ENCODE measurements around the gene PRAMEF5.
A peak's percentile ranks its signal among the peaks of the same experiment; 100 is the strongest.
"Not testable (repeated sequence)": the region's sequence is repeated elsewhere in the genome, so short reads cannot be mapped to it uniquely, and the experiment has no call there.

The PRAMEF5 gene

GRCh38 chr1:13253898-13254297, at the start of gene PRAMEF5:
TSS of gene PRAMEF5 (plus strand) at chr1:13254198. CDS start at chr1:13259269, 5,071 bp downstream.
- H3K4me3 ChIP-seq (ENCODE audit: low read depth, low read length); DNase-seq; in situ Hi-C loops (cut with HindIII; ENCODE audit: low pct_ligation_motif_present, low sequenced_read_pairs); H3K27me3 ChIP-seq (replicated peaks); H3K27ac ChIP-seq; H3K36me3 ChIP-seq (replicated peaks): not testable (repeated sequence)

GRCh38 chr1:13208712-13209111, 45.3 kb upstream of the PRAMEF5 start:
- H3K27ac ChIP-seq; H3K27me3 ChIP-seq (replicated peaks); H3K4me3 ChIP-seq (ENCODE audit: low read depth, low read length); H3K36me3 ChIP-seq (replicated peaks); in situ Hi-C loops (cut with HindIII; ENCODE audit: low pct_ligation_motif_present, low sequenced_read_pairs); DNase-seq: not testable (repeated sequence)

DNA sequence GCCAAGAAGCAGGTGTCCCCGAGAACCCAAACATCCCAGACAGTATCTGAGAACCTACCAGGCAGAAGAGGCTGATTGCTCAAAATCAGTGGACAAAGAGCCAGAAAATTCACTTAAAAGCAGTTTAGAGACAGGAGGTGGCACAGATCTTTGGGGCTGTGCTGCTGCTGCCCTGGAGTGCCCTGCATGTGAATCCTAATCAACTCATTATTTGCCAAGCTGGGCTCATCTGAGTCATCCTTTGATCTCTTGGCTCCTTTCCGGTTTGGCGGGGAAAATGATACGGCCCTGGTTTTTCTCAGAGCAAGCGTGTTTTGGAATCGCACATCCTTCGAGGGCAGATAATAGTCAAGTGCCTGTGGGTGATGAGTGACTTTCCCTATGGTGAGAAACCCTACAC, 37.4 kb upstream of the PRAMEF5 start:
- DNase-seq; H3K27ac ChIP-seq; H3K27me3 ChIP-seq (replicated peaks); H3K36me3 ChIP-seq (replicated peaks); H3K4me3 ChIP-seq (ENCODE audit: low read depth, low read length); in situ Hi-C loops (cut with HindIII; ENCODE audit: low pct_ligation_motif_present, low sequenced_read_pairs): not testable (repeated sequence)

DNA sequence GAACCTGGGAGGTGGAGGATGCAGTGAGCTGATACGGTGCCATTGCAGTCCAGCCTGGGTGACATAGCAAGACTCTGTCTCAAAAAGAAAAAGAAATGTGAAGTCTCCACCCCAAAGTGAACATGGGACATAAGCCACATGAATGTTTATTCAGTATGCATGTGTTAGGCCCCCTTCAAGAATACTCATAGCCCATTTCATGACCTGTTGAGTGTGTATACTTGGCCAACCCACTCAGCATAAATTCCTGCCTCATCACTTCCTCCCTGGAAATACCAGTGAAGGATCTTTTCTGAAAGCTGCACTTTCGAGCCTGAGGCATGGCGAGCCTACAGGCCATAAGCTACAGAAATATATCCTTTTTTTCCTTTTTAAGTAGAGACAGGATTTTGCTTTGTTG, 34.8 kb upstream of the PRAMEF5 start:
- in situ Hi-C loops (cut with HindIII; ENCODE audit: low pct_ligation_motif_present, low sequenced_read_pairs); H3K27me3 ChIP-seq (replicated peaks); H3K4me3 ChIP-seq (ENCODE audit: low read depth, low read length); DNase-seq; H3K27ac ChIP-seq; H3K36me3 ChIP-seq (replicated peaks): not testable (repeated sequence)

DNA sequence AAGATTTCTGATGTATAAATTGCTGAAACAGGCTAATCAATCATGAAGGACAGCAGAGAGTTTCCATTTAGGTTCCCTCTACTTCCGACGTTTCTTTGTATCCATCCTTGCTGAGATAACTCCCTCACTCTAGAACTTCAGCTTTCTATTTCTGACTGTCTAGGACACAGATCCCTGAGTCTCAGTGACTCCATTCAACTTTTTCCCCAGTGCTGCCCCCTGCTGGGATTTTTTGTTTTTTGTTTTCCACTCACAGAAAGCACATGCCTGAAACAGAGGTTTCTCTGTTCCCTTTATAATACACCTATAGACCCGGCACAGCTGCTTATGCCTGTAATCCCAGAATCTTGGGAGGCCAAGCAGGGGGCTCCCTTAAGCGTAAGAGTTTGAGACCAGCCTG, 31.2 kb upstream of the PRAMEF5 start:
- H3K27ac ChIP-seq; H3K36me3 ChIP-seq (replicated peaks); in situ Hi-C loops (cut with HindIII; ENCODE audit: low pct_ligation_motif_present, low sequenced_read_pairs); DNase-seq; H3K27me3 ChIP-seq (replicated peaks); H3K4me3 ChIP-seq (ENCODE audit: low read depth, low read length): not testable (repeated sequence)

- H3K4me3 ChIP-seq (ENCODE audit: low read depth, low read length), result no peak overlapping the region
- no peak overlapping the region for H3K27ac ChIP-seq
- no peak for DNase-seq
- H3K36me3 ChIP-seq (replicated peaks), result no peaks in the 10 kb centered on the region
- in situ Hi-C loops (cut with HindIII; ENCODE audit: low pct_ligation_motif_present, low sequenced_read_pairs), result no loop called here
- no peaks in the 10 kb centered on the region for H3K27me3 ChIP-seq (replicated peaks)
- TF ChIP-seq, protein P1, sequence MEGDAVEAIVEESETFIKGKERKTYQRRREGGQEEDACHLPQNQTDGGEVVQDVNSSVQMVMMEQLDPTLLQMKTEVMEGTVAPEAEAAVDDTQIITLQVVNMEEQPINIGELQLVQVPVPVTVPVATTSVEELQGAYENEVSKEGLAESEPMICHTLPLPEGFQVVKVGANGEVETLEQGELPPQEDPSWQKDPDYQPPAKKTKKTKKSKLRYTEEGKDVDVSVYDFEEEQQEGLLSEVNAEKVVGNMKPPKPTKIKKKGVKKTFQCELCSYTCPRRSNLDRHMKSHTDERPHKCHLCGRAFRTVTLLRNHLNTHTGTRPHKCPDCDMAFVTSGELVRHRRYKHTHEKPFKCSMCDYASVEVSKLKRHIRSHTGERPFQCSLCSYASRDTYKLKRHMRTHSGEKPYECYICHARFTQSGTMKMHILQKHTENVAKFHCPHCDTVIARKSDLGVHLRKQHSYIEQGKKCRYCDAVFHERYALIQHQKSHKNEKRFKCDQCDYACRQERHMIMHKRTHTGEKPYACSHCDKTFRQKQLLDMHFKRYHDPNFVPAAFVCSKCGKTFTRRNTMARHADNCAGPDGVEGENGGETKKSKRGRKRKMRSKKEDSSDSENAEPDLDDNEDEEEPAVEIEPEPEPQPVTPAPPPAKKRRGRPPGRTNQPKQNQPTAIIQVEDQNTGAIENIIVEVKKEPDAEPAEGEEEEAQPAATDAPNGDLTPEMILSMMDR (IDR thresholded peaks at IDR 0.05; ENCODE audit: low read depth, low read length, missing control alignments), result no peak
These were observed 29.4 kb upstream of the PRAMEF5 start for GRCh38 chr1:13224480-13225060.

DNA sequence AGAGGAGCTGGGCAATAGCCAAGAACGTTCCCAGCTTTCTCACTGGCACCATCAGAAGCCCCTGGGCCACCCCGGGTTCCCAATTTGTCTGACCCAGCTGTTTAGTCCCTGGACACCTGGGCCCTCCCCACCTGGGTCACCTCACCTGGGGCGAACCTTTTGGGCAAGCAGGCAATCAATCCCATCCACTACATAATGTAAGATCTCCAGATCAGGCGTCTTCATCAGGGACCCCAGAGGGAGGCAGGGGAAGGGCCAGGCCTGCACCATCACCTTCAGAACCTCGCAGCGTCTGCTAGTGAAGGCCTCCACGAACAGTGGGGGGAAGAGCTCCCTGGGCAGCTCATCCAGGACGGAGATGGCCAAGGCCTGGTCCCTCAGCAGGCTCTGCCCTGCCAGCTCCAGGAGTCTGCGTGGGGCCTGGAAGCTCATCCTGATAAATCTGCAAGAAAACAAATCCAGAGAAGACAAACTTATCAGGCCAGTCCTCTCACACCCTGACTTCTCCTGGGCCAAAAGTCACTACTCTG, 28.3 kb upstream of the PRAMEF5 start, which contains the start of gene PRAMEF18:
Gene PRAMEF18, minus strand, starts transcription at position 480 of the 530 bp plus-strand sequence. Its CDS starts 48 bp downstream, at position 432.
- DNase-seq; H3K4me3 ChIP-seq (ENCODE audit: low read depth, low read length); H3K27ac ChIP-seq; in situ Hi-C loops (cut with HindIII; ENCODE audit: low pct_ligation_motif_present, low sequenced_read_pairs); H3K27me3 ChIP-seq (replicated peaks); H3K36me3 ChIP-seq (replicated peaks): not testable (repeated sequence)

DNA sequence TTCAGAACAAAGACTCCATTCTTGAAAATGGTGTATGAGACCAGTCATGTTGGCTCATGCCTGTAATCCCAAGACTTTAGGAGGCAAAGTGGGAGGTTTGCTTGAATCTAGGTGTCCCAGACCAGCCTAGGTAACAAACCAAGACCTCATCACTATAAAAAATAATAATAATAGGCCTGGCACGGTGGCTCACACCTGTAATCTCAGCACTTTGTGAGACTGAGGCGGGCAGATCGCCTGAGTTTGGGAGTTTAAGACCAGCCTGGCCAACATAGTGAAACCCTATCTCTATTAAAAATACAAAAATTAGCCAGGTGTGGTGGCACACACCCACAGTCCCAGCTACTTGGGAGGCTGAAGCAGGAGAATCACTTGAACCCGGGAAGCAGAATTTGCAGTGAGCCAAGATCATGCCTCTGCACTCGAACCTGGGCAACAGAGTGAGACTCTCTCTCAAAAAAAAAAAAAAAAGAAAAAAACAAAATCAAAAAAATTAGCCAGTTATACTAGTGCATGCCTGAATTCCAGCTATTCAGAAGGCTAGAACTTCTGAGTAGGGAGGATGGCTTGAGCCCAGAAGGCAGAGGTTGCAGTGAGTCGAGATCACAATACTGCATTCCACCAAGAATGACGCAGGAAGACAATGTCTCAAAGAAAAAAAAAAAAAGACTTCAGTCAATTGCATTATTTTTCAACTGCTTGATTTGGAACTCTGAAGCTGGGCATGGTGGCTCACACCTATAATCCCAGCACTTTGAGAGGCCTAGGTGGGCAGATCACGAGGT, 26.5 kb upstream of the PRAMEF5 start:
- H3K36me3 ChIP-seq (replicated peaks); H3K27ac ChIP-seq; H3K27me3 ChIP-seq (replicated peaks); in situ Hi-C loops (cut with HindIII; ENCODE audit: low pct_ligation_motif_present, low sequenced_read_pairs); DNase-seq; H3K4me3 ChIP-seq (ENCODE audit: low read depth, low read length): not testable (repeated sequence)

DNA sequence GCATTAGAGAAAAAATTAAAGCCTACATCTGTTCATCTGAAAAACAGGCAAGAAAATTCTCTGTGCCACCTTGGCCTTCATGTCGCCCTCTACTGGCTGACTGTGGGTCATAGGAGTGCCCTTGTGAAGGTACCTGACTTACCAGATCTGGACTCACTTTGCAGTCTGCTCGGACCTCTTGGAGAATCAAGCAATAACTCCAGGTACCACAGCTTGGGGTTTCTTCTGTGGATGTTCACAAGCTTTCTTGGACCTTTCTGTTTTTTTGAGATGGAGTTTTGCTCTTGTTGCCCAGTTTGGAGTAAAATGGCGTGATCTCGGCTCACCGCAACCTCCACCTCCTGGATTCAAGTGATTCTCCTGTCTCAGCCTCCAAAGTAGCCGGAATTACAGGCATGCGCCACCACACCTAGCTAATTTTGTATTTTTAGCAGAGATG, 25.6 kb upstream of the PRAMEF5 start:
- in situ Hi-C loops (cut with HindIII; ENCODE audit: low pct_ligation_motif_present, low sequenced_read_pairs), result no loop called here
- TF ChIP-seq, protein P1 (IDR thresholded peaks at IDR 0.05; ENCODE audit: low read depth, low read length, missing control alignments), result peak; percentile 12
- DNase-seq, result no peak

GRCh38 chr1:13230096-13230495, 23.9 kb upstream of the PRAMEF5 start:
- H3K36me3 ChIP-seq (replicated peaks); H3K27me3 ChIP-seq (replicated peaks); H3K4me3 ChIP-seq (ENCODE audit: low read depth, low read length); in situ Hi-C loops (cut with HindIII; ENCODE audit: low pct_ligation_motif_present, low sequenced_read_pairs); DNase-seq; H3K27ac ChIP-seq: not testable (repeated sequence)

More for the DNA sequence above, 25.6 kb upstream of the PRAMEF5 start:
- Histone ChIP-seq H3K27ac (no peak overlapping the region), H3K4me3 (ENCODE audit: low read depth, low read length) (no peak overlapping the region), H3K27me3 (replicated peaks) (no peaks in the 10 kb centered on the region), H3K36me3 (replicated peaks) (no peaks in the 10 kb centered on the region)

DNA sequence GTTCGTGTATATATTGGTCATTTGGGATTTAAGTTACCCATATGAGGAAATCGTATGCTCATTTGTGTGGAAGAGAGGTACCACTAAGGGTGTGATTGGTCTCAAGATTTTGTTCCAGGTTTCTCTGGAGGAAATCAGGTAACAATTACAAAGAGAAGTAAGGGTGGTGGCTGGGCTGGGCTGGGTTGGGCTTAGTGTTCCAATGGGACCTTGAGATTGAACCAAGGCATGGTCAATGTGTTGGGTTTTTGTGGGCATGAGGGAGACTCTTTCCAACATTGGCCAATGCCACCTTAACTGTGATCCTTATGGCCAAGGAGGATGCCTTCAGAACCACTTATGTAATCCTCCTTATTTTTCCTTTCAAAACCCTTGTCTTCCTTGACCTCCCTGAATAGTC, 23.4 kb upstream of the PRAMEF5 start:
- H3K36me3 ChIP-seq (replicated peaks); H3K4me3 ChIP-seq (ENCODE audit: low read depth, low read length); H3K27ac ChIP-seq; in situ Hi-C loops (cut with HindIII; ENCODE audit: low pct_ligation_motif_present, low sequenced_read_pairs); H3K27me3 ChIP-seq (replicated peaks); DNase-seq: not testable (repeated sequence)

GRCh38 chr1:13231061-13231750, 22.8 kb upstream of the PRAMEF5 start:
- H3K4me3 ChIP-seq (ENCODE audit: low read depth, low read length); in situ Hi-C loops (cut with HindIII; ENCODE audit: low pct_ligation_motif_present, low sequenced_read_pairs); DNase-seq; H3K27me3 ChIP-seq (replicated peaks); H3K36me3 ChIP-seq (replicated peaks); H3K27ac ChIP-seq: not testable (repeated sequence)
